A549 (cell line): ENCODE data around the gene PSMB7. TPM values are rescaled to one million over a fixed set of nuclear protein-coding genes. Genes with fewer than 3 reads are reported as not detected.
A peak's percentile ranks its signal among the peaks of the same experiment; 100 is the strongest.

Source experiments
- ATAC-seq, 2 experiments: fragments of 200-7000 bp in 1 of 2; fragments of >200 bp in 1 of 2; cut with Nextera tagmentation in 1 of 2; cut with Tn5 transposase in 1 of 2; 3 replicates each; pipeline versions ENCODE4 v1.8.0 to v1.9.1; 2018 to 2020; ENCODE audit warnings: mild to moderate bottlenecking in 1 of 2, moderate library complexity in 1 of 2
- CTCF ChIA-PET: fragments of 300-600 bp; sonication (Branson Sonifier 250); formaldehyde crosslinking; extraction: SDS; loops from one replicate; lab custom pipeline; 2021; ENCODE audit warnings: antibody characterized with exemption, inconsistent platforms; lab: Yijun Ruan, JAX
- POLR2A ChIA-PET: fragments of 350-600 bp; formaldehyde crosslinking; extraction: SDS; loops from one replicate; lab custom pipeline; 2021; ENCODE audit warnings: antibody characterized with exemption, inconsistent platforms; lab: Yijun Ruan, JAX
- DNase-seq, 2 experiments: peaks; one replicate each; pipeline versions ENCODE4 v3.0.0 to v3.0.0-alpha.2; 2011 to 2016; ENCODE audit warnings: low read depth in 1 of 2, low spot score in 1 of 2
- FAIRE-seq: peaks from 2 replicates; lab custom pipeline; 2011; peaks lifted over from hg19 to GRCh38; lab: Jason Lieb, UNC
- H3K27ac ChIP-seq, 2 experiments: fragments of >200 bp; sonication (Bioruptor Twin); formaldehyde crosslinking; 3 replicates each; pipeline ENCODE4 v1.5.1; 2016 to 2017
- H3K4me1 ChIP-seq: fragments of >200 bp; sonication (Bioruptor Twin); formaldehyde crosslinking; 3 replicates; pipeline ENCODE4 v1.6.1; 2016
- H3K4me2 ChIP-seq: fragments of >200 bp; sonication (Bioruptor Twin); formaldehyde crosslinking; 3 replicates; pipeline ENCODE4 v1.6.1; 2016
- H3K4me3 ChIP-seq: fragments of >200 bp; sonication (Bioruptor Twin); formaldehyde crosslinking; 3 replicates; pipeline ENCODE4 v1.5.1; 2016
- H3K9me3 ChIP-seq: fragments of >200 bp; sonication (Bioruptor Twin); formaldehyde crosslinking; 3 replicates; pipeline ENCODE4 v1.6.1; 2016
- CBX8 ChIP-seq: fragments of 200-600 bp; sonication (generic); IDR thresholded peaks from 2 replicates; pipeline ENCODE4 v1.6.1; 2016
- CHD2 ChIP-seq: fragments of 150-350 bp; IDR thresholded peaks from 2 replicates; pipeline ENCODE4 v1.6.1; 2014; ENCODE audit warnings: low read length; ENCODE audit not compliant: partially characterized antibody
- CHD4 ChIP-seq: fragments of 200-600 bp; sonication (generic); IDR thresholded peaks from 2 replicates; pipeline ENCODE4 v1.6.1; 2016; ENCODE audit warnings: antibody characterized with exemption, mild to moderate bottlenecking, borderline replicate concordance
- EHF ChIP-seq: fragments of 250-450 bp; sonication (Bioruptor Pico); IDR thresholded peaks from 2 replicates; pipeline ENCODE4 v1.5.0; 2020; ENCODE audit warnings: mild to moderate bottlenecking
- EP300 ChIP-seq, 2 experiments: fragments of >200 bp; sonication (Bioruptor Twin); formaldehyde crosslinking; IDR thresholded peaks; 2 replicates in 1 of 2; 3 replicates in 1 of 2; pipeline ENCODE4 v1.6.1; 2016 to 2017
- ESRRA ChIP-seq: fragments of 150-350 bp; IDR thresholded peaks from 2 replicates; pipeline ENCODE4 v1.6.1; 2014; ENCODE audit warnings: mild to moderate bottlenecking, low read length, borderline replicate concordance
- FOXS1 ChIP-seq: fragments of 250-450 bp; sonication (Bioruptor Pico); IDR thresholded peaks from 2 replicates; pipeline ENCODE4 v1.5.0; 2020; ENCODE audit warnings: mild to moderate bottlenecking, moderate library complexity
- GATA3 ChIP-seq: IDR thresholded peaks from 2 replicates; pipeline ENCODE4 v1.6.1; 2012; ENCODE audit warnings: borderline replicate concordance
- HOXA7 ChIP-seq: fragments of 250-450 bp; sonication (Bioruptor Pico); IDR thresholded peaks from 2 replicates; pipeline ENCODE4 v1.5.0; 2020; ENCODE audit warnings: mild to moderate bottlenecking, moderate library complexity
- JUN ChIP-seq, 2 experiments: fragments of >200 bp; sonication (Bioruptor Twin); formaldehyde crosslinking; IDR thresholded peaks; 2 replicates in 1 of 2; 3 replicates in 1 of 2; pipeline ENCODE4 v1.6.1; 2016 to 2017
- KDM1A ChIP-seq: fragments of 200-600 bp; sonication (generic); IDR thresholded peaks from 2 replicates; pipeline ENCODE4 v1.6.1; 2016; ENCODE audit warnings: low read depth, mild to moderate bottlenecking
- MAFK ChIP-seq: fragments of 450-650 bp; IDR thresholded peaks from 2 replicates; pipeline ENCODE4 v1.6.1; 2014; ENCODE audit not compliant: partially characterized antibody
- NFE2L2 ChIP-seq: fragments of 150-350 bp; conservative IDR thresholded peaks from 2 replicates; pipeline ENCODE4 v1.6.1; 2014; ENCODE audit warnings: low read length
- RAD21 ChIP-seq, 2 experiments: fragments of >200 bp in 1 of 2; sonication (Bioruptor Twin) in 1 of 2; formaldehyde crosslinking in 1 of 2; IDR thresholded peaks in 1 of 2; conservative IDR thresholded peaks in 1 of 2; 2 replicates in 1 of 2; 3 replicates in 1 of 2; pipeline ENCODE4 v1.6.1; 2012 to 2018; ENCODE audit warnings: inconsistent platforms in 1 of 2
- REST ChIP-seq: fragments of 200-600 bp; sonication (generic); IDR thresholded peaks from 2 replicates; pipeline ENCODE4 v1.6.1; 2016; ENCODE audit warnings: antibody characterized with exemption, mild to moderate bottlenecking, moderate library complexity
- SMC3 ChIP-seq: fragments of >200 bp; sonication (Bioruptor Twin); formaldehyde crosslinking; IDR thresholded peaks from 3 replicates; pipeline ENCODE4 v1.6.1; 2018; ENCODE audit warnings: inconsistent platforms
- SREBF2 ChIP-seq: fragments of 450-650 bp; IDR thresholded peaks from 2 replicates; pipeline ENCODE4 v1.6.1; 2014; ENCODE audit warnings: mild to moderate bottlenecking, moderate library complexity
- TFCP2L1 ChIP-seq: fragments of 250-450 bp; sonication (Bioruptor Pico); IDR thresholded peaks from 2 replicates; pipeline ENCODE4 v1.5.0; 2021; ENCODE audit warnings: mild to moderate bottlenecking
- USF2 ChIP-seq: fragments of 450-650 bp; IDR thresholded peaks from 2 replicates; pipeline ENCODE4 v1.6.1; 2014; ENCODE audit warnings: antibody characterized with exemption
- WGBS: methylation state at CpG from one replicate; pipeline ENCODE4 v1.1.6; 2017; ENCODE audit errors: missing lambda C conversion rate; 5-methylcytosine and 5-hydroxymethylcytosine counted together
- polyA plus RNA-seq, 4 experiments: library from polyadenylated mRNA; depleted of rRNA in 3 of 4; stranded (reverse); fragments of >200 nt; fragmentation: RNase III in 1 of 4; extraction: RNeasy Plus Mini Kit Qiagen cat#74134 plus additional on column Dnase treatment in 1 of 4; gene quantifications; 2 replicates in 3 of 4; 3 replicates in 1 of 4; pipeline ENCODE4 v1.2.3, GENCODE V29; 2011 to 2017
- TF ChIP-seq, protein P1 (sequence below): fragments of 250-450 bp; sonication (Bioruptor Pico); IDR thresholded peaks from 2 replicates; pipeline ENCODE4 v1.5.0; 2021; ENCODE audit warnings: mild to moderate bottlenecking, moderate library complexity, borderline replicate concordance

Gene PSMB7
- polyA plus RNA-seq, 2 of the 4 experiments (the other 2 are of a cell fraction), result 332 to 418 TPM

DNA sequence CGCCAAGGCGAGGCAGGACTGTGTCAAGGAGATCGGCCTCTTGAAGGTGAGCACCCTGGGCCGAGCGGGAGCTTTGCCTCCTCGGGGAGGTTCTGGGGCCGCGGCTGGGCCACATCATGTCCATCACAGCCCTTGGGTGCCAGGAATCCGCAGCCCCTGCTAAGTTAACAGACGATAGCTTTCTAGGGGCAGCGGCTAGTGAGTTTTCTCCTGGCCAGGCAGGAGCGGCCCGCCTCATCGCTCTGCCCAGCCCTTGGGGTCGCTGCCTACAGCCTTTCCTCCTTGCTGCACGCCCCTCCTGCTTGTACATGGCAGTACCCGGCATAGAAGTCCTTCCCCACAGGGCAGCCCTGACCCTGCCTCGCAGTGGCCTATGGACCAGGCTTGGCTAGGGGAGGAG, 101.3 kb downstream of the PSMB7 start:
- no peak overlapping the region for H3K4me2 ChIP-seq
- ChIA-PET POLR2A (no interaction called here), CTCF (interaction anchor here (1.1 to 1.7 kb wide), 2 partner anchors 28 to 187 kb away, joined by 3 to 4 read pairs; no protein-coding TSS in a partner anchor)
- no peak for DNase-seq
- 94% methylated on average over 17 of the region's 18 CpGs for WGBS
- TF ChIP-seq, protein P1, sequence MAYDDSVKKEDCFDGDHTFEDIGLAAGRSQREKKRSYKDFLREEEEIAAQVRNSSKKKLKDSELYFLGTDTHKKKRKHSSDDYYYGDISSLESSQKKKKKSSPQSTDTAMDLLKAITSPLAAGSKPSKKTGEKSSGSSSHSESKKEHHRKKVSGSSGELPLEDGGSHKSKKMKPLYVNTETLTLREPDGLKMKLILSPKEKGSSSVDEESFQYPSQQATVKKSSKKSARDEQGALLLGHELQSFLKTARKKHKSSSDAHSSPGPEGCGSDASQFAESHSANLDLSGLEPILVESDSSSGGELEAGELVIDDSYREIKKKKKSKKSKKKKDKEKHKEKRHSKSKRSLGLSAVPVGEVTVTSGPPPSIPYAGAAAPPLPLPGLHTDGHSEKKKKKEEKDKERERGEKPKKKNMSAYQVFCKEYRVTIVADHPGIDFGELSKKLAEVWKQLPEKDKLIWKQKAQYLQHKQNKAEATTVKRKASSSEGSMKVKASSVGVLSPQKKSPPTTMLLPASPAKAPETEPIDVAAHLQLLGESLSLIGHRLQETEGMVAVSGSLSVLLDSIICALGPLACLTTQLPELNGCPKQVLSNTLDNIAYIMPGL, result no peak
- TF ChIP-seq SREBF2 (no peak), JUN (IDR thresholded peaks at IDR 0.05) (no peak), CBX8 (no peak), GATA3 (no peak), TFCP2L1 (CRISPR knock-in tag) (no peak), EP300 (IDR thresholded peaks at IDR 0.05) (no peak), RAD21 (conservative IDR thresholded peaks at IDR 0.05 in 1 of 2, IDR thresholded peaks at IDR 0.05 in 1 of 2) (no peak), ESRRA (no peak), EHF (CRISPR knock-in tag) (no peak), REST (no peak), MAFK (no peak), KDM1A (no peak), CHD2 (no peak)
- TF ChIP-seq, all 56 proteins: peak for 0
- FAIRE-seq (no peak), ATAC-seq (no peak)
- H3K4me3 ChIP-seq, result no peak overlapping the region
- peaks cover 24% of the 10 kb centered on the region for H3K4me1 ChIP-seq
- peak overlapping the region in 1 of 2 experiments; percentile 41; a peak in 2 of 6 replicates for H3K27ac ChIP-seq
- no peaks in the 10 kb centered on the region for H3K9me3 ChIP-seq

- Histone ChIP-seq H3K27ac (peak overlapping the region; percentile 26 to 92; a peak in 3 of 6 replicates), H3K4me3 (no peak overlapping the region), H3K4me1 (peaks cover 32% of the 10 kb centered on the region), H3K9me3 (no peaks in the 10 kb centered on the region), H3K4me2 (no peak overlapping the region)
- DNase-seq (no peak), ATAC-seq (no peak), FAIRE-seq (no peak)
- POLR2A ChIA-PET, result no interaction called here
- no peak for TF ChIP-seq SMC3
- no peak for TF ChIP-seq TFCP2L1 (CRISPR knock-in tag)
- TF ChIP-seq CHD2, result no peak
- TF ChIP-seq NFE2L2, result no peak
- TF ChIP-seq FOXS1 (CRISPR knock-in tag), result no peak
- no peak for TF ChIP-seq JUN (IDR thresholded peaks at IDR 0.05)
- TF ChIP-seq CHD4, result no peak
- TF ChIP-seq USF2, result no peak
- no peak for TF ChIP-seq HOXA7 (CRISPR knock-in tag)
- CTCF ChIA-PET, result interaction anchor here (1.1 to 2.9 kb wide), 5 partner anchors 8 to 186 kb away, joined by 3 to 19 read pairs (median 7); no protein-coding TSS in a partner anchor
- 90% methylated on average over 27 of the region's 27 CpGs for WGBS
Measured at GRCh38 chr9:124312290-124313265, 102.7 kb downstream of the PSMB7 start.
